ENCODE measurements around the gene TMEM169. TPM values are rescaled to one million over a fixed set of nuclear protein-coding genes. Genes with fewer than 3 reads are reported as not detected.

Gene TMEM169
- total and polyA plus RNA-seq, 2 of the 4 experiments (the other 2 are of a cell fraction): 0.15 to 0.54 TPM

DNA sequence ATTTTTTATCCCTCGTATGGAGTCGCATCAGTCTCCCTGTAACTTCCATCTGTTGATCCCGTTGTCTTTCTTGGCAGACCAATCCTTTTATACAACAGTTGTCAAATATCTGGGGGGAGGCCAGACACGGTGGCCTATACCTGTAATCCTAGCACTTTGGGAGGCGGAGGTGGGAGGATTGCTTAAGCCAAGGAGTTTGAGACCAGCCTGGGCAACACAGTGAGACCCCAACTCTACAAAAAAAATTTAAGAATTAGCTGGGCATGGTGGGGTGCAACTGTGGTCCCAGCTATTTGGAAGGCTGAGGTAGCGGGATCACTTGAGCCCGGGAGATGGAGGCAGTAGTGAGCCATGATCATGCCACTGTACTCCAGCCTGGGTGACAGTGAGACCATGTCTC lies 29.4 kb downstream of the TMEM169 start:
- Histone ChIP-seq H2BK15ac (ENCODE audit: low read depth, low read length) (no peak overlapping the region), H3K9ac (ENCODE audit: low read depth, low read length) (no peak overlapping the region), H3K23ac (ENCODE audit: low read depth, low read length) (no peak overlapping the region), H3K27ac (ENCODE audit: insufficient read depth, low read length) (no peak overlapping the region), H2AK9ac (replicated peaks; ENCODE audit: low read depth, low read length, poor library complexity) (no peak overlapping the region), H4K5ac (ENCODE audit: low read depth, low read length) (no peak overlapping the region), H2BK120ac (ENCODE audit: low read depth, low read length) (no peak overlapping the region), H3K4ac (ENCODE audit: low read depth, low read length) (no peak overlapping the region), H4K20me1 (ENCODE audit: insufficient read depth, low read length) (peaks cover 10% of the 10 kb centered on the region), H3K4me2 (ENCODE audit: low read depth, low read length) (no peak overlapping the region), H2AK5ac (ENCODE audit: low read depth, low read length) (no peak overlapping the region), H3K56ac (ENCODE audit: extremely low read depth, insufficient read depth, low read length) (no peak overlapping the region), H2BK5ac (ENCODE audit: low read depth, low read length, poor library complexity, severe bottlenecking) (no peak overlapping the region), H3K4me1 (ENCODE audit: control insufficient read depth, insufficient read depth, low read length) (peaks cover 7% of the 10 kb centered on the region), H3K4me3 (ENCODE audit: insufficient read depth, low read depth, low read length) (no peak overlapping the region), H3K36me3 (ENCODE audit: control insufficient read depth, insufficient read depth, low read length) (peaks cover 19% of the 10 kb centered on the region), H2AFZ (replicated peaks; ENCODE audit: low read length, poor library complexity) (no peak overlapping the region), H3K14ac (replicated peaks; ENCODE audit: low read depth, low read length) (no peak overlapping the region), H3K79me1 (ENCODE audit: low read depth in 1 of 2, low read length in 2 of 2) (peaks cover 5 to 29% of the 10 kb centered on the region in 2 experiments), H3K9me1 (ENCODE audit: insufficient read depth, low read length) (peaks cover 3% of the 10 kb centered on the region; the same call in 1 of the 2 replicates), H3K9me3 (ENCODE audit: control insufficient read depth, insufficient read depth, low read length) (no peaks in the 10 kb centered on the region), H3K27me3 (ENCODE audit: control insufficient read depth, insufficient read depth, low read length) (no peaks in the 10 kb centered on the region), H3K18ac (ENCODE audit: low read depth, low read length) (no peak overlapping the region), H2BK20ac (ENCODE audit: low read depth, low read length) (no peak overlapping the region), H4K91ac (ENCODE audit: insufficient read depth, low read depth, low read length) (no peak overlapping the region), H4K8ac (ENCODE audit: low read depth in 2 of 2, low read length in 2 of 2) (no peak overlapping the region)
- ChIA-PET POLR2A (ENCODE audit: unreplicated experiment) (no interaction called here), CTCF (interaction anchor here (1.2 kb wide), 1 partner anchor 18 kb away, joined by 3 read pairs; no protein-coding TSS in a partner anchor)
- intact Hi-C loops (cut with micrococcal nuclease) (loop anchor here (2.0 kb wide), 2 partner anchors 294 to 388 kb away; partner anchors contain the start of gene RPL37A), in situ Hi-C loops (cut with MboI; ENCODE audit: low sequenced_read_pairs) (no loop called here), dilution Hi-C loops (cut with HindIII; ENCODE audit: low sequenced_read_pairs, unreplicated experiment) (no loop called here)
- no peak for DNase-seq
- WGBS, 2 experiments (ENCODE audit: extremely low coverage in 2 of 2, insufficient read length in 1 of 2): no CpG with 5 or more reads among the region's 7 CpGs
- TF ChIP-seq SMC3 (IDR thresholded peaks at IDR 0.05; ENCODE audit: low read depth, low read length) (no peak), RFX5 (IDR thresholded peaks at IDR 0.05; ENCODE audit: low read depth, low read length) (no peak), MAFK (IDR thresholded peaks at IDR 0.05; ENCODE audit: low read depth, low read length) (no peak), USF2 (IDR thresholded peaks at IDR 0.05; ENCODE audit: low read depth, low read length) (no peak), RCOR1 (IDR thresholded peaks at IDR 0.05; ENCODE audit: insufficient replicate concordance, low read length) (no peak), MAZ (IDR thresholded peaks at IDR 0.05; ENCODE audit: borderline replicate concordance, low read depth, low read length) (no peak), CHD1 (IDR thresholded peaks at IDR 0.05; ENCODE audit: low read depth, low read length) (no peak), POLR2A (IDR thresholded peaks at IDR 0.05; ENCODE audit: low read depth, low read length) (no peak), CEBPB (IDR thresholded peaks at IDR 0.05; ENCODE audit: low read depth, low read length) (no peak), NFE2L2 (IDR thresholded peaks at IDR 0.05; ENCODE audit: low read depth, low read length) (no peak), MXI1 (IDR thresholded peaks at IDR 0.05; ENCODE audit: borderline replicate concordance, low read depth, low read length) (no peak), BHLHE40 (IDR thresholded peaks at IDR 0.05; ENCODE audit: low read depth, low read length) (no peak), ELK1 (IDR thresholded peaks at IDR 0.05; ENCODE audit: borderline replicate concordance, low read depth, low read length) (no peak), FOS (IDR thresholded peaks at IDR 0.05; ENCODE audit: low read depth, low read length) (no peak), RAD21 (IDR thresholded peaks at IDR 0.05; ENCODE audit: low read length) (no peak)
- TF ChIP-seq, protein P1, sequence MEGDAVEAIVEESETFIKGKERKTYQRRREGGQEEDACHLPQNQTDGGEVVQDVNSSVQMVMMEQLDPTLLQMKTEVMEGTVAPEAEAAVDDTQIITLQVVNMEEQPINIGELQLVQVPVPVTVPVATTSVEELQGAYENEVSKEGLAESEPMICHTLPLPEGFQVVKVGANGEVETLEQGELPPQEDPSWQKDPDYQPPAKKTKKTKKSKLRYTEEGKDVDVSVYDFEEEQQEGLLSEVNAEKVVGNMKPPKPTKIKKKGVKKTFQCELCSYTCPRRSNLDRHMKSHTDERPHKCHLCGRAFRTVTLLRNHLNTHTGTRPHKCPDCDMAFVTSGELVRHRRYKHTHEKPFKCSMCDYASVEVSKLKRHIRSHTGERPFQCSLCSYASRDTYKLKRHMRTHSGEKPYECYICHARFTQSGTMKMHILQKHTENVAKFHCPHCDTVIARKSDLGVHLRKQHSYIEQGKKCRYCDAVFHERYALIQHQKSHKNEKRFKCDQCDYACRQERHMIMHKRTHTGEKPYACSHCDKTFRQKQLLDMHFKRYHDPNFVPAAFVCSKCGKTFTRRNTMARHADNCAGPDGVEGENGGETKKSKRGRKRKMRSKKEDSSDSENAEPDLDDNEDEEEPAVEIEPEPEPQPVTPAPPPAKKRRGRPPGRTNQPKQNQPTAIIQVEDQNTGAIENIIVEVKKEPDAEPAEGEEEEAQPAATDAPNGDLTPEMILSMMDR (conservative IDR thresholded peaks at IDR 0.05; ENCODE audit: low read depth, low read length): no peak
- ATAC-seq (ENCODE audit: low read depth): no peak
- BruUV-seq (replicated peaks): no TSS peak
